Ectodermal cell (in vitro differentiated cells): ENCODE measurements around the gene FAM72D. TPM values are rescaled to one million over a fixed set of nuclear protein-coding genes. Genes with fewer than 3 reads are reported as not detected.
"Not testable (repeated sequence)": the region's sequence is repeated elsewhere in the genome, so short reads cannot be mapped to it uniquely, and the experiment has no call there.

Experiments used
- H3K27ac ChIP-seq: 2 replicates; pipeline ENCODE4 v1.7.0; 2013; ENCODE audit warnings: mild to moderate bottlenecking, low read depth, low read length; ENCODE audit not compliant: insufficient read depth, poor library complexity, severe bottlenecking
- H3K27me3 ChIP-seq: 2 replicates; pipeline ENCODE4 v1.7.0; 2013; ENCODE audit warnings: mild to moderate bottlenecking, low read length; ENCODE audit not compliant: insufficient read depth, control insufficient read depth, poor library complexity, severe bottlenecking
- H3K36me3 ChIP-seq: one replicate; pipeline ENCODE4 v1.7.0; 2013; ENCODE audit warnings: low read length; ENCODE audit not compliant: control insufficient read depth, insufficient read depth
- H3K4me1 ChIP-seq: one replicate; pipeline ENCODE4 v1.7.0; 2013; ENCODE audit warnings: low read length; ENCODE audit not compliant: control insufficient read depth, insufficient read depth
- H3K4me3 ChIP-seq: 2 replicates; pipeline ENCODE4 v1.7.0; 2013; ENCODE audit warnings: low read depth, low read length, control low read depth; ENCODE audit not compliant: insufficient read depth
- H3K9me3 ChIP-seq: 2 replicates; pipeline ENCODE4 v1.7.0; 2013; ENCODE audit warnings: mild to moderate bottlenecking, low read length, moderate library complexity; ENCODE audit not compliant: control insufficient read depth
- WGBS, 2 experiments: methylation state at CpG; one replicate each; pipeline ENCODE4 v1.1.7; 2013; ENCODE audit warnings: missing lambda C conversion rate in 2 of 2; 5-methylcytosine and 5-hydroxymethylcytosine counted together
- polyA plus RNA-seq, 4 experiments: library from polyadenylated mRNA; stranded (reverse); fragments of 50-300 nt; gene quantifications; one replicate each; pipeline ENCODE4 v1.2.3, GENCODE V29; 2013

FAM72D gene
- polyA plus RNA-seq (2013, experiment 1 of 4), result 11.9 TPM
- polyA plus RNA-seq (2013, experiment 2 of 4), result 7.1 TPM
- 10.4 TPM for polyA plus RNA-seq (2013, experiment 3 of 4)
- 10.9 TPM for polyA plus RNA-seq (2013, experiment 4 of 4)

GRCh38 chr1:145095284-145096057 is at the start of gene FAM72D, which contains the start of gene SRGAP2B:
Gene FAM72D (plus strand): TSS chr1:145095974. CDS start chr1:145096848, 874 bp downstream.
Gene SRGAP2B (minus strand): TSS chr1:145095328. CDS start chr1:145092901, 2,427 bp downstream.
- not testable (repeated sequence) for H3K27ac ChIP-seq, H3K9me3 ChIP-seq, H3K27me3 ChIP-seq, H3K4me1 ChIP-seq, H3K36me3 ChIP-seq
- peak within 1 kb of the TSS; percentile 23 for H3K4me3 ChIP-seq
- WGBS, 2 experiments, result no CpG with 5 or more reads among the region's 47 CpGs

GRCh38 chr1:145047553-145047952 is 48.2 kb upstream of the FAM72D start:
- H3K27me3 ChIP-seq, result not testable (repeated sequence)
- WGBS, 2 experiments, result no CpG with 5 or more reads among the region's 1 CpG

GRCh38 chr1:145048181-145048856 is 47.5 kb upstream of the FAM72D start:
- not testable (repeated sequence) for H3K36me3 ChIP-seq, H3K27ac ChIP-seq, H3K27me3 ChIP-seq, H3K4me3 ChIP-seq, H3K4me1 ChIP-seq, H3K9me3 ChIP-seq
- WGBS, 2 experiments, result no CpG with 5 or more reads among the region's 6 CpGs

More at GRCh38 chr1:145047553-145047952, 48.2 kb upstream of the FAM72D start:
- H3K27ac ChIP-seq, H3K9me3 ChIP-seq, H3K36me3 ChIP-seq, H3K4me1 ChIP-seq, H3K4me3 ChIP-seq: not testable (repeated sequence)

GRCh38 chr1:145052019-145052776 is 43.6 kb upstream of the FAM72D start:
- H3K27ac ChIP-seq, H3K9me3 ChIP-seq, H3K4me3 ChIP-seq, H3K27me3 ChIP-seq, H3K36me3 ChIP-seq, H3K4me1 ChIP-seq: not testable (repeated sequence)
- no CpG with 5 or more reads among the region's 10 CpGs for WGBS, 2 experiments

GRCh38 chr1:145053428-145053827 is 42.3 kb upstream of the FAM72D start:
- not testable (repeated sequence) for H3K4me1 ChIP-seq, H3K27ac ChIP-seq, H3K36me3 ChIP-seq, H3K9me3 ChIP-seq, H3K4me3 ChIP-seq, H3K27me3 ChIP-seq
- no CpG with 5 or more reads among the region's 4 CpGs for WGBS, 2 experiments

GRCh38 chr1:145055217-145055760 is 40.5 kb upstream of the FAM72D start:
- not testable (repeated sequence) for H3K4me3 ChIP-seq, H3K9me3 ChIP-seq, H3K4me1 ChIP-seq, H3K27me3 ChIP-seq, H3K27ac ChIP-seq, H3K36me3 ChIP-seq
- WGBS, 2 experiments, result no CpG with 5 or more reads among the region's 4 CpGs

GRCh38 chr1:145058184-145058583 is 37.6 kb upstream of the FAM72D start:
- not testable (repeated sequence) for H3K27me3 ChIP-seq, H3K4me1 ChIP-seq, H3K27ac ChIP-seq, H3K9me3 ChIP-seq, H3K36me3 ChIP-seq, H3K4me3 ChIP-seq
- WGBS, 2 experiments, result no CpG with 5 or more reads among the region's 3 CpGs

GRCh38 chr1:145063285-145063684 is 32.5 kb upstream of the FAM72D start:
- H3K9me3 ChIP-seq, result not testable (repeated sequence)
- 0% methylated on average over 1 of the region's 2 CpGs; no CpG with 5 or more reads in 1 of the 2 experiments for WGBS, 2 experiments

GRCh38 chr1:145063941-145064648 is 31.7 kb upstream of the FAM72D start:
- not testable (repeated sequence) for H3K27me3 ChIP-seq, H3K4me3 ChIP-seq

More at GRCh38 chr1:145063285-145063684, 32.5 kb upstream of the FAM72D start:
- H3K4me3 ChIP-seq, H3K4me1 ChIP-seq, H3K27ac ChIP-seq, H3K27me3 ChIP-seq, H3K36me3 ChIP-seq: not testable (repeated sequence)

More at GRCh38 chr1:145063941-145064648, 31.7 kb upstream of the FAM72D start:
- H3K27ac ChIP-seq, H3K9me3 ChIP-seq, H3K4me1 ChIP-seq, H3K36me3 ChIP-seq: not testable (repeated sequence)
- no CpG with 5 or more reads among the region's 2 CpGs for WGBS, 2 experiments
